ENCODE measurements around the gene PCIF1. TPM values are rescaled to one million over a fixed set of nuclear protein-coding genes. Genes with fewer than 3 reads are reported as not detected.
"Not testable (repeated sequence)": the region's sequence is repeated elsewhere in the genome, so short reads cannot be mapped to it uniquely, and the experiment has no call there.

PCIF1 gene
- total RNA-seq, 1 donor from 2014 or later, result 13.0 TPM

DNA sequence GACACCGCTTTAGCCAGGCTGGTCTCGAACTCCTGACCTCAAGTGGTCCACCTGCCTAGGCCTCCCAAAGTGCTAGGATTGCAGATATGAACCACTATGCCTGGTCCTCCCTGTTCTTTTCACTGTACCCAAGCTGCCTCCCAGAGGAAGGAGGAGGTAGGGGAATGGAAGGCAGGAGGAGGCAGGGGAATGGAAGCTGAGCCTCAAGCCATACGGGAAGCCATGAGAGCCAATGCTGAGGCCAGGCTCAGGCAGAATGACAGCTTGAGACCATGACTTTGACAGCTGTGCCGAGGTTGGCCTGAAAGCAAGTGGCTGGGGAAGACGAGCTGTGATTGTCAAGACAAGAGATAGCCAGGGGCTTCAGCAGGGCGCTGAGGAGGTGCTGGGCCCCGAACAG, 51.1 kb downstream of the PCIF1 start:
- Histone ChIP-seq H3K79me2 (ENCODE audit: insufficient read depth, low read length) (no peaks in the 10 kb centered on the region), H3K36me3 (ENCODE audit: insufficient read depth, low read length) (no peaks in the 10 kb centered on the region), H2AFZ (ENCODE audit: low read depth, low read length) (no peak overlapping the region), H3K27ac (ENCODE audit: low read depth, low read length) (no peak overlapping the region), H3K4me2 (ENCODE audit: low read length) (no peak overlapping the region), H3K9ac (ENCODE audit: low read length) (no peak overlapping the region), H3K27me3 (ENCODE audit: insufficient read depth, low read length) (peaks cover 6% of the 10 kb centered on the region), H3K4me3 (ENCODE audit: insufficient read depth, low read depth, low read length) (no peak overlapping the region), H3K4me1 (ENCODE audit: insufficient read depth, low read length) (no peaks in the 10 kb centered on the region), H3K9me3 (ENCODE audit: insufficient read depth, low read depth, low read length) (no peaks in the 10 kb centered on the region), H4K20me1 (ENCODE audit: insufficient read depth, low read length) (no peaks in the 10 kb centered on the region)
- DNase-seq (ENCODE audit: low read depth) (no peak), FAIRE-seq (no peak)
- H3K27ac Mint-ChIP-seq (ENCODE audit: unreplicated experiment), result no peak overlapping the region
- H3K9me3 Mint-ChIP-seq (ENCODE audit: unreplicated experiment), result no peaks in the 10 kb centered on the region
- H3K27me3 Mint-ChIP-seq (ENCODE audit: low read depth, unreplicated experiment), result peaks cover 30% of the 10 kb centered on the region
- TF ChIP-seq EZH2 (IDR thresholded peaks at IDR 0.05; ENCODE audit: insufficient read depth, low read length) (no peak), CTCF (IDR thresholded peaks at IDR 0.05; ENCODE audit: insufficient read depth, low read depth, low read length) (no peak)
- peaks cover 6% of the 10 kb centered on the region for H3K4me1 Mint-ChIP-seq (ENCODE audit: low read depth, unreplicated experiment)
- H3K36me3 Mint-ChIP-seq (ENCODE audit: low read depth, unreplicated experiment), result no peaks in the 10 kb centered on the region
- no peak overlapping the region for H3K4me3 Mint-ChIP-seq (ENCODE audit: unreplicated experiment)

DNA sequence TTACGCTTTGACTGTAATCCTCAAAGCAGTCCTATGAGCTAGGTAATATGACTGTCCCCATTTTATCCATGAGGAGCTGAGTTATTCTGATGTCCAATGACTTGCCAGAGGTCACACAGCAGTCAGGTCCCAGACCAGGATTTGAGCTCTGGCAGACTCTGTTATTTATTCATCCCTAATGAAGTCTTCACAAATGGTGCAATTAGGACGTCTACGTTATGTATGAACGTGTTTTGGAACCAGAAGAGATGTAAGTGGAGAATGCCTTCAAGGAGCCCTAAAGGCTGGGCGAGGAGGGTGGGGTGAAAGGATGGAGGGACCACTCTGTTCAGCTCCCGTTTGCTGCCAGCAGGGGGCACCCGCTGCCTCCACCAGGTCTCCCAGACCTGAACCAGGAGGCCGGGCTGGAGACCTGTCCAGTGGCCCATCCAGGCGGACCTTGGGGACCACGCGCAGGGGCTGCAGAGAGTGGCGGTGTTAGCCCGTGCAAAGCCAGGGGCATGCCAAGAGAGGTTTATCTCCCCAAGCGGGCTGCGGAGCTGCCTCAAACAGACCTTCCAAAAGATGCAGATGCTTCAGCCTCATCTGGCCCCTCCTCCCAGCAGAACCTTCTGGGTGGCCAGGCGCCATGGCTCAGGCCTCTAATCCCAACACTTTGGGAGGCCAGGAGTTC, 52.8 kb downstream of the PCIF1 start:
- TF ChIP-seq EZH2 (IDR thresholded peaks at IDR 0.05; ENCODE audit: insufficient read depth, low read length) (no peak), CTCF (IDR thresholded peaks at IDR 0.05; ENCODE audit: insufficient read depth, low read depth, low read length) (peak; percentile 60)
- Mint-ChIP-seq H3K27ac (ENCODE audit: unreplicated experiment) (no peak overlapping the region), H3K27me3 (ENCODE audit: low read depth, unreplicated experiment) (peaks cover 30% of the 10 kb centered on the region), H3K9me3 (ENCODE audit: unreplicated experiment) (no peaks in the 10 kb centered on the region), H3K36me3 (ENCODE audit: low read depth, unreplicated experiment) (no peaks in the 10 kb centered on the region), H3K4me1 (ENCODE audit: low read depth, unreplicated experiment) (peaks cover 6% of the 10 kb centered on the region), H3K4me3 (ENCODE audit: unreplicated experiment) (no peak overlapping the region)
- peaks cover 6% of the 10 kb centered on the region for H3K27me3 ChIP-seq (ENCODE audit: insufficient read depth, low read length)
- no peaks in the 10 kb centered on the region for H3K4me1 ChIP-seq (ENCODE audit: insufficient read depth, low read length)
- H4K20me1 ChIP-seq (ENCODE audit: insufficient read depth, low read length), result no peaks in the 10 kb centered on the region
- H3K79me2 ChIP-seq (ENCODE audit: insufficient read depth, low read length), result no peaks in the 10 kb centered on the region
- DNase-seq (ENCODE audit: low read depth) (no peak), FAIRE-seq (no peak)
- H3K4me3 ChIP-seq (ENCODE audit: insufficient read depth, low read depth, low read length), result no peak overlapping the region
- H3K9ac ChIP-seq (ENCODE audit: low read length), result no peak overlapping the region
- no peaks in the 10 kb centered on the region for H3K36me3 ChIP-seq (ENCODE audit: insufficient read depth, low read length)
- no peak overlapping the region for H3K4me2 ChIP-seq (ENCODE audit: low read length)
- no peak overlapping the region for H3K27ac ChIP-seq (ENCODE audit: low read depth, low read length)
- no peaks in the 10 kb centered on the region for H3K9me3 ChIP-seq (ENCODE audit: insufficient read depth, low read depth, low read length)
- no peak overlapping the region for H2AFZ ChIP-seq (ENCODE audit: low read depth, low read length)

- not testable (repeated sequence) for H3K4me3 ChIP-seq (ENCODE audit: insufficient read depth, low read depth, low read length); H2AFZ ChIP-seq (ENCODE audit: low read depth, low read length); FAIRE-seq; H3K27ac ChIP-seq (ENCODE audit: low read depth, low read length); H3K9me3 ChIP-seq (ENCODE audit: insufficient read depth, low read depth, low read length); H3K4me1 ChIP-seq (ENCODE audit: insufficient read depth, low read length); H3K4me2 ChIP-seq (ENCODE audit: low read length); H3K9me3 Mint-ChIP-seq (ENCODE audit: unreplicated experiment); DNase-seq (ENCODE audit: low read depth); H3K36me3 ChIP-seq (ENCODE audit: insufficient read depth, low read length); H3K27me3 ChIP-seq (ENCODE audit: insufficient read depth, low read length); H3K36me3 Mint-ChIP-seq (ENCODE audit: low read depth, unreplicated experiment); H3K27ac Mint-ChIP-seq (ENCODE audit: unreplicated experiment); H3K9ac ChIP-seq (ENCODE audit: low read length); H3K4me1 Mint-ChIP-seq (ENCODE audit: low read depth, unreplicated experiment); H3K79me2 ChIP-seq (ENCODE audit: insufficient read depth, low read length); H3K4me3 Mint-ChIP-seq (ENCODE audit: unreplicated experiment); H4K20me1 ChIP-seq (ENCODE audit: insufficient read depth, low read length)
- H3K27me3 Mint-ChIP-seq (ENCODE audit: low read depth, unreplicated experiment), result peaks cover 23% of the 10 kb centered on the region
Observed at GRCh38 chr20:45988830-45989229, 54.3 kb downstream of the PCIF1 start.

Data from astrocyte (in vitro differentiated cells and primary cell).